ENCODE measurements around the gene DND1.
A peak's percentile ranks its signal among the peaks of the same experiment; 100 is the strongest.

DNA sequence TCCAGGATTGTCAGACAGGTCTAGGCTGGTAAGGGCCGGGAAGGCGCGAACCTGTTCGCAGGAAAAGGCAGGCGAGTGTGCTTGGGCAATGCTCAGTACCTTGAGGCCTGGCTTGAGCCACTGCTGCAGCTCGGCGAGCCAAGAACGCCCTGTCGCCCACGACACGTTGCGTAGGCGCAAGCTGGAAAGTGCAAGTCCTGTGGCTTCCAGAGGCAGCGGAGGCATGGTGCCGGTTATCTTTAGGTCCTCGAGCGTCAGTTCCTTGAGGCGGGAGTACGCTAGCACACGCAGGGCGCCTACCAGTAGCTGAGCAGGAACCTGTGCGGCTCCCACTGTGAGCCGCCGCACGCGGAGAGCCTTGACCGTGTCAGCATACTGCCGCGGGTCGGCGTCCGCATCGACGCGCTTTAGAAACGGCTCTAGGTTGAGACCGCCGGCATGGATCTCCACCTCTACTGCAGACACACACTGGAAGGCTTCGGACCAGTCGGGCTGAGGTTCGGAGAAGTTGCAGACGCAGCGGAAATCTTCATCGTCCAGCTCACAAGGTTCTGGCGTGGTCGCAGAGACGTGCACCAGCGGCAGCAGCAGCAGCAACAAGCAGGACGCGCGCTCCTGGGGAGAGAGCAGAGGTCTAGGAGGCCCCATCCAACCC is 40.9 kb downstream of the DND1 start:
- TF ChIP-seq, protein P1, sequence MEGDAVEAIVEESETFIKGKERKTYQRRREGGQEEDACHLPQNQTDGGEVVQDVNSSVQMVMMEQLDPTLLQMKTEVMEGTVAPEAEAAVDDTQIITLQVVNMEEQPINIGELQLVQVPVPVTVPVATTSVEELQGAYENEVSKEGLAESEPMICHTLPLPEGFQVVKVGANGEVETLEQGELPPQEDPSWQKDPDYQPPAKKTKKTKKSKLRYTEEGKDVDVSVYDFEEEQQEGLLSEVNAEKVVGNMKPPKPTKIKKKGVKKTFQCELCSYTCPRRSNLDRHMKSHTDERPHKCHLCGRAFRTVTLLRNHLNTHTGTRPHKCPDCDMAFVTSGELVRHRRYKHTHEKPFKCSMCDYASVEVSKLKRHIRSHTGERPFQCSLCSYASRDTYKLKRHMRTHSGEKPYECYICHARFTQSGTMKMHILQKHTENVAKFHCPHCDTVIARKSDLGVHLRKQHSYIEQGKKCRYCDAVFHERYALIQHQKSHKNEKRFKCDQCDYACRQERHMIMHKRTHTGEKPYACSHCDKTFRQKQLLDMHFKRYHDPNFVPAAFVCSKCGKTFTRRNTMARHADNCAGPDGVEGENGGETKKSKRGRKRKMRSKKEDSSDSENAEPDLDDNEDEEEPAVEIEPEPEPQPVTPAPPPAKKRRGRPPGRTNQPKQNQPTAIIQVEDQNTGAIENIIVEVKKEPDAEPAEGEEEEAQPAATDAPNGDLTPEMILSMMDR (IDR thresholded peaks at IDR 0.05 in 8 of 11, conservative IDR thresholded peaks at IDR 0.05 in 3 of 11) = no peak
- peak; percentile 54 to 79 (median 78) for TF ChIP-seq POLR2AphosphoS5 (IDR thresholded peaks at IDR 0.05)
